COLO668 (cell line): ENCODE results near the gene CHST8.
"Not testable (repeated sequence)": the region's sequence is repeated elsewhere in the genome, so short reads cannot be mapped to it uniquely, and the experiment has no call there.

Source experiments
- DNase-seq: peaks from one replicate; lab custom pipeline; 2025; ENCODE audit not compliant: unreplicated experiment; lab: John Stamatoyannopoulos, UW

The CHST8 gene

GRCh38 chr19:33809960-33810359, 188.2 kb downstream of the CHST8 start:
- no peak for DNase-seq

GRCh38 chr19:33810821-33811220, 189.1 kb downstream of the CHST8 start:
- no peak for DNase-seq

- DNase-seq, result no peak
These were observed 189.5 kb downstream of the CHST8 start for GRCh38 chr19:33811246-33811645.

- DNase-seq, result no peak
These were observed 190.1 kb downstream of the CHST8 start for GRCh38 chr19:33811736-33812387.

- no peak for DNase-seq
These were observed 190.9 kb downstream of the CHST8 start for GRCh38 chr19:33812388-33813330.

GRCh38 chr19:33813391-33814101, 191.8 kb downstream of the CHST8 start:
- DNase-seq, result no peak

- no peak for DNase-seq
These were observed 192.7 kb downstream of the CHST8 start for GRCh38 chr19:33814181-33815165.

GRCh38 chr19:33815380-33816340, 193.9 kb downstream of the CHST8 start:
- DNase-seq, result no peak

- no peak for DNase-seq
These were observed 196.7 kb downstream of the CHST8 start for GRCh38 chr19:33818411-33818810.

GRCh38 chr19:33819078-33819477, 197.3 kb downstream of the CHST8 start:
- not testable (repeated sequence) for DNase-seq

GRCh38 chr19:33819506-33819879, 197.7 kb downstream of the CHST8 start:
- DNase-seq, result no peak

GRCh38 chr19:33819880-33820781, 198.4 kb downstream of the CHST8 start:
- peak; percentile 6 for DNase-seq

- no peak for DNase-seq
These were observed 200.1 kb downstream of the CHST8 start for GRCh38 chr19:33821871-33822270.
